Natural killer cell (primary cell): ENCODE data around the gene ST3GAL5. TPM values are rescaled to one million over a fixed set of nuclear protein-coding genes. Genes with fewer than 3 reads are reported as not detected.

Experiments used
- ATAC-seq, 3 donors: fragments of 150-1000 bp in 2 of 3; fragments of 200-7000 bp in 1 of 3; cut with Tn5 transposase; 1 replicate in 1 of 3; 2 replicates in 2 of 3; pipeline ENCODE4 v1.10.0; 2021; ENCODE audit warnings: mild to moderate bottlenecking in 2 of 3, moderate library complexity in 2 of 3
- DNase-seq, 2 donors: peaks; one replicate each; pipeline versions ENCODE4 v3.0.0 to v3.0.0-alpha.2; 2013 to 2021; ENCODE audit warnings: mixed read lengths in 1 of 2
- H3K27ac ChIP-seq: one replicate; pipeline ENCODE4 v1.5.1; 2013; ENCODE audit warnings: mild to moderate bottlenecking, low read length
- H3K27me3 ChIP-seq: one replicate; pipeline ENCODE4 v1.6.1; 2013; ENCODE audit warnings: low read length; ENCODE audit not compliant: control insufficient read depth, insufficient read depth
- H3K36me3 ChIP-seq: one replicate; pipeline ENCODE4 v1.6.1; 2013; ENCODE audit warnings: low read length; ENCODE audit not compliant: control insufficient read depth, insufficient read depth
- H3K4me1 ChIP-seq: one replicate; pipeline ENCODE4 v1.6.1; 2013; ENCODE audit warnings: low read length; ENCODE audit not compliant: control insufficient read depth, insufficient read depth
- H3K4me3 ChIP-seq: one replicate; pipeline ENCODE4 v1.5.1; 2013; ENCODE audit warnings: low read length
- H3K9me3 ChIP-seq: one replicate; pipeline ENCODE4 v1.6.1; 2013; ENCODE audit warnings: low read length; ENCODE audit not compliant: control insufficient read depth, insufficient read depth
- H3K27ac Mint-ChIP-seq, 2 donors: one replicate each; pipeline ENCODE4 v1.8.0; 2022; ENCODE audit warnings: mild to moderate bottlenecking in 2 of 2, mixed read lengths in 2 of 2, moderate library complexity in 1 of 2
- H3K27me3 Mint-ChIP-seq, 2 donors: one replicate each; pipeline ENCODE4 v1.8.0; 2022; ENCODE audit warnings: low read depth in 2 of 2, mixed read lengths in 2 of 2
- H3K36me3 Mint-ChIP-seq: one replicate; pipeline ENCODE4 v1.8.0; 2022; ENCODE audit warnings: mixed read lengths
- H3K4me1 Mint-ChIP-seq, 2 donors: one replicate each; pipeline ENCODE4 v1.8.0; 2022; ENCODE audit warnings: mixed read lengths in 2 of 2
- H3K4me3 Mint-ChIP-seq: one replicate; pipeline ENCODE4 v1.8.0; 2022; ENCODE audit warnings: mild to moderate bottlenecking, moderate library complexity, mixed read lengths
- H3K9me3 Mint-ChIP-seq, 2 donors: one replicate each; pipeline ENCODE4 v1.8.0; 2022; ENCODE audit warnings: mixed read lengths in 2 of 2
- WGBS: methylation state at CpG from one replicate; pipeline ENCODE4 v1.1.7; 2013; ENCODE audit warnings: missing lambda C conversion rate; ENCODE audit not compliant: insufficient coverage; 5-methylcytosine and 5-hydroxymethylcytosine counted together
- intact Hi-C: fragments of 100-400 bp; cut with micrococcal nuclease; formaldehyde crosslinking; loops from one replicate; pipeline ENCODE4 v1.14.2; 2022
- total RNA-seq, 4 donors: library from RNA; stranded (reverse); fragments of 120-200 nt in 1 of 4; gene quantifications; one replicate each; pipeline versions ENCODE4 v1.2.3 to v1.2.4, GENCODE V29; 2013 to 2022
- TF ChIP-seq, protein P1 (sequence below): fragments of 200-600 bp; IDR thresholded peaks from one replicate; pipeline ENCODE4 v1.8.0; 2022; ENCODE audit warnings: antibody characterized with exemption

ST3GAL5 gene
- total RNA-seq, 3 donors from 2014 or later (not counting 1 experiment from before 2014, with no cell fraction given): 54.6 to 72.4 (median 66.1) TPM

DNA sequence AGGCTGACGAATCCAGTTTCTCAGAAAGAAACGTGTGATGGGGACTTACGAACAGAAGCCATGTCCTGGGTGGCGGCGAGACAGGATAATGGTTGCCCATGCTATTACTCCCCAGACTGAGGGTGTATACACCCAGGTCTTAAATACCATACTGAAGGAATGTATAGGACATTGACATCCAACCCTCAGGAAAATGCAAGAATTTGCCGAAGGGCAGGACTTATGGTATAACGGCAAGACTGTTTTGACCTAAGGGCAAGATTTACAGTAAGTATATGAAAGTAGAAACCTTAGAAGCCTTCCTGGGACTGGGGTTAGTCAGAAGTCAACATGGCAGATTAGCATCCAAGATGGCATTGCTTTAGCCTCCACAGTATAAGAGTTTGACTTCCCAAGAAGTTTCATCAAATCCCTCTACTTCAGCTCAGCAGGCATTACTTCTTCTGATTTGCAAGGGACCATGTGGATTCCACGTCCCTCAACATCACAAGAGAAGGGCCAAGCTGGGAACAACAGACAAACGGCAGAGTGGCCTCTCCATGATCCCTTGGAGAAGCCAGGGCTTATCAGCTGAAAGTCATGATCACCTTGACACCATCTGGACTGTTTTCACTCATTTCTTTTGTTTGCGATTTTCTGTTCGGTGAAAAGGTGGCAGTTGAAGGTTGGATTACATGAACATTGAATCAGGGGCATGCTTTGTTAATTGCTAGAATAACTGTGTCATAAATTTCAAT lies 21.1 kb downstream of the ST3GAL5 start:
- Mint-ChIP-seq H3K4me1 (peaks cover 48 to 68% of the 10 kb centered on the region in 2 donors), H3K27ac (no peak overlapping the region), H3K9me3 (no peaks in the 10 kb centered on the region), H3K4me3 (no peak overlapping the region), H3K36me3 (no peaks in the 10 kb centered on the region), H3K27me3 (no peaks in the 10 kb centered on the region)
- Histone ChIP-seq H3K4me3 (no peak overlapping the region), H3K27ac (no peak overlapping the region), H3K9me3 (no peaks in the 10 kb centered on the region), H3K27me3 (no peaks in the 10 kb centered on the region), H3K36me3 (peaks cover 10% of the 10 kb centered on the region), H3K4me1 (peaks cover 11% of the 10 kb centered on the region)
- no peak for DNase-seq
- intact Hi-C loops: no loop called here
- 81% methylated on average over 10 of the region's 11 CpGs for WGBS
- TF ChIP-seq, protein P1, sequence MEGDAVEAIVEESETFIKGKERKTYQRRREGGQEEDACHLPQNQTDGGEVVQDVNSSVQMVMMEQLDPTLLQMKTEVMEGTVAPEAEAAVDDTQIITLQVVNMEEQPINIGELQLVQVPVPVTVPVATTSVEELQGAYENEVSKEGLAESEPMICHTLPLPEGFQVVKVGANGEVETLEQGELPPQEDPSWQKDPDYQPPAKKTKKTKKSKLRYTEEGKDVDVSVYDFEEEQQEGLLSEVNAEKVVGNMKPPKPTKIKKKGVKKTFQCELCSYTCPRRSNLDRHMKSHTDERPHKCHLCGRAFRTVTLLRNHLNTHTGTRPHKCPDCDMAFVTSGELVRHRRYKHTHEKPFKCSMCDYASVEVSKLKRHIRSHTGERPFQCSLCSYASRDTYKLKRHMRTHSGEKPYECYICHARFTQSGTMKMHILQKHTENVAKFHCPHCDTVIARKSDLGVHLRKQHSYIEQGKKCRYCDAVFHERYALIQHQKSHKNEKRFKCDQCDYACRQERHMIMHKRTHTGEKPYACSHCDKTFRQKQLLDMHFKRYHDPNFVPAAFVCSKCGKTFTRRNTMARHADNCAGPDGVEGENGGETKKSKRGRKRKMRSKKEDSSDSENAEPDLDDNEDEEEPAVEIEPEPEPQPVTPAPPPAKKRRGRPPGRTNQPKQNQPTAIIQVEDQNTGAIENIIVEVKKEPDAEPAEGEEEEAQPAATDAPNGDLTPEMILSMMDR: no peak
- ATAC-seq: no peak

DNA sequence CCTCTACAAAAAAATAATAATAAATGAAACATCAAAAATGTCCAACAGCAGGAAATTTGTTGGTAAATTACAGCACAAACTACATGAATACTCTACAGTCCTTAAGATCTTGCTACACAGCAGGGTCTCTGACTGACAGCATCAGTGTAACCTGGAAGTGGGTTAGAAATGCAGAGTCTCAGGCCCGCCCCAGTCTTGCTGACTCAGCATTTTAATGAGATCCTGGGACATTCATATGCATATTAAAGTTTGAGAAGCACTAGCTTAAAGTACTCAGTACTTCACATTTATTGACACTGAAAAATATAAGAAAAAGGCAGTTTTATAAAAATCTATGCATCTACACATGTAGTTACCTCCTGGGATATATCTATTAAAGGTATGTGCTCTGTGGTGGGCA lies 21.7 kb downstream of the ST3GAL5 start:
- H3K36me3 ChIP-seq: peaks cover 12% of the 10 kb centered on the region
- H3K27me3 Mint-ChIP-seq: no peaks in the 10 kb centered on the region
- H3K4me1 Mint-ChIP-seq: peaks cover 52 to 69% of the 10 kb centered on the region in 2 donors
- no peak for DNase-seq
- H3K27me3 ChIP-seq: no peaks in the 10 kb centered on the region
- peaks cover 15% of the 10 kb centered on the region for H3K4me1 ChIP-seq
- H3K27ac Mint-ChIP-seq: no peak overlapping the region
- TF ChIP-seq, protein P1: no peak
- no peak overlapping the region for H3K27ac ChIP-seq
- 90% methylated on average over 1 of the region's 1 CpG for WGBS
- no peak for ATAC-seq
- H3K4me3 Mint-ChIP-seq: no peak overlapping the region
- no peaks in the 10 kb centered on the region for H3K36me3 Mint-ChIP-seq
- H3K9me3 ChIP-seq: no peaks in the 10 kb centered on the region
- H3K4me3 ChIP-seq: no peak overlapping the region
- intact Hi-C loops: no loop called here
- no peaks in the 10 kb centered on the region for H3K9me3 Mint-ChIP-seq

DNA sequence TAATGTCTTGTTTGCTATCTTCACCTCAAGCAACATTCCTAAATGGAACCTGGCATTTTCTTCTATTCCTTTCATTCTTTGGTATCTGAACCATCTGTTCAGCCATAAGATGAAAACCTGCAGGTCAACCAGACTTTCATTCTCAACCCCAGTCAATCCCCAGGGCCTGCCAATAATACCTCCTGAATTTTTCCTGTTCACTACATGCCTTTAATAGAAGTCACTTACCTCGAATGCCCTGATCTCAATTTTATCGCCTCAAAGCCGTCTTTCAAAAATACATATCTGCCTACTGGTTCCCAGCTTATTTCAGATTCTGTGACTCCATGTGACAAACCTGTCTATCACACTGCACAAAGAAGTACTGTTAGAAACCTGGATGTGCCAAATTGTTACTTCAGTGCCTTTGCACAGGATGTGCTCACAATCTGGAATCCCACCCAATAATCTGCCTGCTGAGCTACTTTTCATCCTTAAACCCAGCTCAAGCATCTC lies 22.6 kb downstream of the ST3GAL5 start:
- Mint-ChIP-seq H3K4me1 (peaks cover 54 to 68% of the 10 kb centered on the region in 2 donors), H3K36me3 (no peaks in the 10 kb centered on the region), H3K27ac (peak overlapping the region; percentile 5 to 71), H3K4me3 (no peak overlapping the region), H3K9me3 (no peaks in the 10 kb centered on the region), H3K27me3 (no peaks in the 10 kb centered on the region)
- H3K27ac ChIP-seq: no peak overlapping the region
- ATAC-seq (no peak), DNase-seq (no peak)
- intact Hi-C loops: no loop called here
- no peaks in the 10 kb centered on the region for H3K27me3 ChIP-seq
- TF ChIP-seq, protein P1: no peak
- H3K9me3 ChIP-seq: no peaks in the 10 kb centered on the region
- H3K36me3 ChIP-seq: peaks cover 12% of the 10 kb centered on the region
- H3K4me3 ChIP-seq: no peak overlapping the region
- WGBS: 93% methylated on average over 3 of the region's 3 CpGs
- H3K4me1 ChIP-seq: peaks cover 17% of the 10 kb centered on the region
